GM18499 (cell line): ENCODE data around the gene SGMS1.
A peak's percentile ranks its signal among the peaks of the same experiment; 100 is the strongest.
"Not testable (repeated sequence)": the region's sequence is repeated elsewhere in the genome, so short reads cannot be mapped to it uniquely, and the experiment has no call there.

Source experiments
- ATAC-seq: cut with Tn5 transposase; IDR thresholded peaks from one replicate; pipeline ENCODE4 v1.9.1; 2021; ENCODE audit warnings: moderate number of reproducible peaks; ENCODE audit not compliant: insufficient read depth, unreplicated experiment

The SGMS1 gene

GRCh38 chr10:50388181-50388580 is 235.6 kb downstream of the SGMS1 start:
- no peak for ATAC-seq

- ATAC-seq: peak; percentile 49
Observed at GRCh38 chr10:50387732-50388073, 236.1 kb downstream of the SGMS1 start.

- no peak for ATAC-seq
Observed at GRCh38 chr10:50387007-50387731, 236.6 kb downstream of the SGMS1 start.

GRCh38 chr10:50385624-50386023 is 238.1 kb downstream of the SGMS1 start:
- ATAC-seq: no peak

GRCh38 chr10:50384898-50385297 is 238.9 kb downstream of the SGMS1 start:
- ATAC-seq: no peak

GRCh38 chr10:50384238-50384637 is 239.5 kb downstream of the SGMS1 start:
- ATAC-seq: no peak

- no peak for ATAC-seq
Observed at GRCh38 chr10:50382576-50383023, 241.2 kb downstream of the SGMS1 start.

- ATAC-seq: no peak
Observed at GRCh38 chr10:50381642-50382041, 242.1 kb downstream of the SGMS1 start.

GRCh38 chr10:50379616-50380015 is 244.1 kb downstream of the SGMS1 start:
- ATAC-seq: no peak

GRCh38 chr10:50375745-50376144 is 248.0 kb downstream of the SGMS1 start:
- no peak for ATAC-seq

- no peak for ATAC-seq
Observed at GRCh38 chr10:50375051-50375452, 248.7 kb downstream of the SGMS1 start.

- ATAC-seq: no peak
Observed at GRCh38 chr10:50373821-50374501, 249.8 kb downstream of the SGMS1 start.

GRCh38 chr10:50369931-50370330 is 253.8 kb downstream of the SGMS1 start:
- ATAC-seq: no peak

- ATAC-seq: no peak
Observed at GRCh38 chr10:50367732-50368131, 256.0 kb downstream of the SGMS1 start.

GRCh38 chr10:50366421-50366820 is 257.3 kb downstream of the SGMS1 start:
- ATAC-seq: not testable (repeated sequence)

GRCh38 chr10:50364730-50365129 is 259.0 kb downstream of the SGMS1 start:
- not testable (repeated sequence) for ATAC-seq

- peak; percentile 84 for ATAC-seq
Observed at GRCh38 chr10:50362547-50363125, 261.1 kb downstream of the SGMS1 start.

GRCh38 chr10:50361946-50362345 is 261.8 kb downstream of the SGMS1 start:
- ATAC-seq: no peak

GRCh38 chr10:50360077-50360850 is 263.5 kb downstream of the SGMS1 start:
- no peak for ATAC-seq

GRCh38 chr10:50358925-50359687 is 264.6 kb downstream of the SGMS1 start:
- ATAC-seq: no peak
